HAP-1 (cell line): ENCODE results near the gene KCNA5.

Experiments
- DNase-seq, 2 experiments: peaks; one replicate each; pipeline ENCODE4 v3.0.0-alpha.2; 2016 to 2020; ENCODE audit warnings: low spot score in 2 of 2
- H3K27me3 ChIP-seq: fragments of 250-450 bp; sonication (Bioruptor Pico); 2 replicates; pipeline ENCODE4 v1.5.1; 2020; ENCODE audit warnings: low read depth, mild to moderate bottlenecking, moderate library complexity
- H3K36me3 ChIP-seq: fragments of 250-450 bp; sonication (Bioruptor Pico); replicated peaks from 2 replicates; pipeline ENCODE4 v1.5.1; 2020; ENCODE audit warnings: mild to moderate bottlenecking
- H3K4me1 ChIP-seq: fragments of 250-450 bp; sonication (Bioruptor Pico); 2 replicates; pipeline ENCODE4 v1.5.1; 2020; ENCODE audit warnings: mild to moderate bottlenecking
- H3K4me3 ChIP-seq: fragments of 250-450 bp; sonication (Bioruptor Pico); 2 replicates; pipeline ENCODE4 v1.5.1; 2020; ENCODE audit warnings: mild to moderate bottlenecking, moderate library complexity
- H3K9me3 ChIP-seq: fragments of 250-450 bp; sonication (Bioruptor Pico); 2 replicates; pipeline ENCODE4 v1.5.1; 2020; ENCODE audit warnings: mild to moderate bottlenecking, moderate library complexity
- in situ Hi-C: fragments of 300-500 bp; cut with MboI; formaldehyde crosslinking; loops from 3 replicates; pipeline ENCODE4 v1.14.3; 2020; ENCODE audit warnings: low sequenced_read_pairs, inconsistent platforms, mixed read lengths

Gene KCNA5

DNA sequence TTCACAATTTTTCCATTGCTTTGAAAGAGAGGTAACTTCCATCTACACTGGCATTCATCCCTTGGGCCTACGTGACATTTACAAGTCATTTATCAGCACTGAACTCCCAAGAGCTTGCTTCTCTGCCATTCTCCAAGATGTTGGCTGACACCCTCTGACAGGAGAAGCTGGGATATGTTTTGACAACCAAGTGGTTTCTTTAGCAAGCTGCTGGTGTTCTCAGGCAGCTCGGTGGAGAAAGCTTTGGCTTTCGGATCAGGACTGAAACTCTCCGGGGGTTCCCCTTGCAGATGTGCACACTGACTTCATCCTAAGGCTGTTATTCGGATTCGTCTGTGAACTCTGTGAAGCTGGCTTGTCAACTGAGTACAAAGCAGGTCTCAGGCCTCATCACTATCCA, 15.7 kb downstream of the KCNA5 start:
- no peaks in the 10 kb centered on the region for H3K4me1 ChIP-seq
- H3K4me3 ChIP-seq = no peak overlapping the region
- no peak for DNase-seq
- H3K36me3 ChIP-seq = no peaks in the 10 kb centered on the region
- H3K9me3 ChIP-seq = no peaks in the 10 kb centered on the region
- in situ Hi-C loops = no loop called here
- 0 out of 2 replicates have a peak, but pooled peaks cover 4% of the 10 kb centered on the region for H3K27me3 ChIP-seq

DNA sequence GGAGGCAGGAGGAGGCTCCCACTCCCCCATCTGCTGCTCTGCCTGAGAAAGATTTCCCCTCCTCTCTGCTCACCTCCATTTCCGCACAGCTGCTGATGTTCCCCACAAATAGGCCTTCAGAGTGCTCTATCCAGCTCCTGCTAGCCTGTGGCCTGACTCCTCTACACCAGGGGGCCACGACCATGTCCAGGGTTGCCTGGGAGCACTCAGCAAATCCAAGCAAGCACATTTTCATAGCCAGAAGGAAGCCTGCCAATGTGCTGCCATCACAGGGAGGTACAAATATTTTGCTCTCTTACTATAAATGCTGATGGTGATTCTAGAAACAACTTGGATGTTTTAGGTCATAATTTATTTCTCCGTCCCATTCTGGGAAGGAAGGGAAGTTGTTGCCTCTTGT, 17.3 kb downstream of the KCNA5 start:
- H3K9me3 ChIP-seq = no peaks in the 10 kb centered on the region
- H3K27me3 ChIP-seq = 0 out of 2 replicates have a peak, but pooled peaks cover 4% of the 10 kb centered on the region
- in situ Hi-C loops = no loop called here
- no peak for DNase-seq
- H3K36me3 ChIP-seq = no peaks in the 10 kb centered on the region
- H3K4me1 ChIP-seq = no peaks in the 10 kb centered on the region
- no peak overlapping the region for H3K4me3 ChIP-seq

DNA sequence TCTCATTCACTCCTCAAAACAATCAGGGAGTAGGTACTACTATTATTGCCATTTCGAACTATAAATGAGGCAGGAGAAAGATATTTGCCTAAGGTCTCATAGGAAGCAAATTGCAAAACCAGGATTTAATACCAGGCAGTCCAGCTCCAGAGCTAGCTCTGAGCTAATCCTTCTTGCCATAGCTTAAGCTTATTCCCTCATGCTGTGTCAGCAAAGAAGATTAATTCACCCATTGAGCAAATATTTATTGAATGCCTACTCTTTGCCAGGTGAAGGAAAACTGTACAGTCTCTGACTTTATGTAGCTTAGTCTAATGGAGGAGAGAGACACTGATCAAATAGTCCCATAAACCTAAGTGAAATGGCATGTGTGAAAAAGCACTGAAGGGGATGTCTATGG, 19.5 kb downstream of the KCNA5 start:
- H3K4me3 ChIP-seq = no peak overlapping the region
- no peaks in the 10 kb centered on the region for H3K36me3 ChIP-seq
- no peaks in the 10 kb centered on the region for H3K4me1 ChIP-seq
- 0 out of 2 replicates have a peak, but pooled peaks cover 4% of the 10 kb centered on the region for H3K27me3 ChIP-seq
- H3K9me3 ChIP-seq = no peaks in the 10 kb centered on the region
- DNase-seq = no peak
- in situ Hi-C loops = no loop called here

DNA sequence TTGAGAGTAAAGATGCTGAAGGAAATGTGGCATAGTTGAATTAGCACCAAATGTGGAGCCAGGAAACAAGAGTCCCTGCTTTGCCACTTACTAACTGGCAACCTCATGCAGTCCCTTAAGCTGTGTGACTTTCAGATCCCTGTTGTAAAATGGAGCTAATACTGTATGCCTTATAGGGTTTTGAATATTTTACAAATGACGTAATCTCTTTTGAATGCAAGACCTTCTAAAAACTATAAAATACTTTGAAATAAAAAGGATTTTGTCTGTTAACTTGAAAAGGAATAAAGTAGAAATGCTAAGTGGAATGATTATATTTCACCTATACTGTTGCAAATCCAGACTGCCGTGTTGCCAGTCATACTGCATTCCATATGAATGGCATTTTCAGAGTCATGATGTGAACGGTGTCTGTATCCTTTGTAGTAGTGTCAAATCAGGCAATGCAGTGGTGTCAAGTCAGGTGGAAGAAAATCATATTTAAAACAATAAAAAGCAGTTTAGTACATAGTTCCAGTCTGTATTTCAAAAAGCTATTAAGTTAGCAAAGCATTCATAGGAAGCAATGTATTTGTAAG, 21.3 kb downstream of the KCNA5 start:
- DNase-seq = peak in 1 of 2 experiments; percentile 5
- 0 out of 2 replicates have a peak, but pooled peaks cover 4% of the 10 kb centered on the region for H3K27me3 ChIP-seq

DNA sequence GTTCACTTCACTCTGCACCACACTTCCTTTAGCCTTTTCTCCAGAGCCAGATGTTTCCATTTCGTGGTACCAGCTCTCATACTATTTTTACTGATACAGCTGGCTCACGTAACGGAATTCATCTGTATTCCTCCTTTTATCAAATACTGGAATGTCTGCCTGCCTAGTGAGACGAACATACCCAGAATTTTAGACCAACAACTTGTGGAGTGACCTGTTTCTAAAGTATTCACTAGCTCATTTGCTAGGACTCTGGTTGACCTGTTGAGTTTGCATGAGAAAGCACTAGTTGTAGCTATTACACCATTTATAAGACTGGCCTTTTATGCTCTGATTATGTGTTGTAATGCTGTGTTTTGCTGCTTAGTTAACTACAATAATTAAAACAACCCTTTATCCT, 22.6 kb downstream of the KCNA5 start:
- H3K36me3 ChIP-seq = no peaks in the 10 kb centered on the region
- DNase-seq = no peak
- H3K4me1 ChIP-seq = no peaks in the 10 kb centered on the region; the same call in 1 of the 2 replicates
- no peak overlapping the region for H3K4me3 ChIP-seq
- in situ Hi-C loops = no loop called here
- 0 out of 2 replicates have a peak, but pooled peaks cover 4% of the 10 kb centered on the region for H3K27me3 ChIP-seq
- no peaks in the 10 kb centered on the region for H3K9me3 ChIP-seq

More for the DNA sequence above, 21.3 kb downstream of the KCNA5 start:
- no peaks in the 10 kb centered on the region; the same call in 1 of the 2 replicates for H3K4me1 ChIP-seq
- H3K36me3 ChIP-seq = no peaks in the 10 kb centered on the region
- H3K9me3 ChIP-seq = no peaks in the 10 kb centered on the region
- in situ Hi-C loops = no loop called here
- no peak overlapping the region for H3K4me3 ChIP-seq

DNA sequence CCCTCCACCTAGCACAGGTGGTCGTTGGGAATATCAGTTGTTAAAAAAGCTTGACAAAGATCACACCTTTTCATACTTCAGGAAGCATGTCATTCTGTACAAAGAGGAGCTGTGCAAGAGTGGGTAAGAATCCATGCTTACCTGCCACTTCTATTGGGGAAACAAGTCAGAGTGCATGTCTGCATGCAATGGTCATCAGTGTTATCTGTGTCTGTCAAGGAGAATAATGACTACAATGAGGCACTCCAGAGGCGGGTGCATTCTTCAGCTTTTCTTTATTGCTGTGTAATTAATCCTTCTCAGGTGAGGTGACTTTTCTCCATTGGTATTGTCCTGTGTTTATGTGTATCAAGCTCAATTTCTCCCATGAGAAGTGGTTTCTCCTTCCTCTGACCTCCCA, 24.4 kb downstream of the KCNA5 start:
- in situ Hi-C loops = no loop called here

DNA sequence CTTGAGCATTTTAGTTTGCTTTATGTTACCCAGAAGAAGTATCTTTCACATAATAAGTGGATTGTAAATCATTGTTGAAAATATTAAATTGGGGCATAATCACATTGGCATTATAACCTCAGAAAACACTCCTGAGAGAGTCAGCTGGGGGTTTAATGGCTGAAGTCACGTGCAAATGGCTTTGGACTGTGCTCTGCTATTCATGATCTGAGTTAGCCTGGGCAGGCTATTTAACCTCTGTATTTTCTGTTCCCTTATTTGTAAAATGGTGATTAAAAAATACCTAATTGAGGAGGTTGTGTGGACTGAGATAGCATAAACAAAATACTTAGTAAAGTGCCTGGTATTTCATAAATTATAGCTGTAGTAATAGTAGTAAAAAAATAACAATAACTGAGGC, 24.9 kb downstream of the KCNA5 start:
- DNase-seq = no peak
- no peaks in the 10 kb centered on the region for H3K9me3 ChIP-seq
- in situ Hi-C loops = no loop called here
- no peaks in the 10 kb centered on the region; the same call in 1 of the 2 replicates for H3K4me1 ChIP-seq
- no peak overlapping the region for H3K4me3 ChIP-seq
- no peaks in the 10 kb centered on the region for H3K27me3 ChIP-seq
- H3K36me3 ChIP-seq = no peaks in the 10 kb centered on the region

More for the DNA sequence above, 24.4 kb downstream of the KCNA5 start:
- H3K36me3 ChIP-seq = no peaks in the 10 kb centered on the region
- no peaks in the 10 kb centered on the region for H3K9me3 ChIP-seq
- DNase-seq = no peak
- no peaks in the 10 kb centered on the region; the same call in 1 of the 2 replicates for H3K4me1 ChIP-seq
- H3K27me3 ChIP-seq = no peaks in the 10 kb centered on the region
- H3K4me3 ChIP-seq = no peak overlapping the region

DNA sequence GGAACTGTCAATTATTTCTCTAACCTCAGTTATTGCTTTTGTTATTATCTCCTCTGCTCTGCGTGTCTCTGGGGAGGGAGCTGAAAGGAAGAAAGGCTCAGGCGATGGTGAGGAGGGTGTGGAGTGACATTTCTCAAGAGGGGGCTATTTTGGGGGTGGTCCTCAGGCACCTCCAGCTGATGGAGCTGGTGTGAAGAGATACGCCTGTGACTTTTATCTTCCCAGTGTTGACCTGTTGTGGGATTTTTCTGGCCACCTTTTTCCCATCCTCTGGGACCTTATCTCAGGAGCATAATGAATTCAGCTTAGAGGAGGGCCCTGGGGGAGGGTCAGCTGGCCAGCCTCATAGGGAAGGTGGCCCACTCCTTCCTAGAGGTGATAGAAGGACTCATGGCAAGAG, 26.4 kb downstream of the KCNA5 start:
- H3K27me3 ChIP-seq = no peaks in the 10 kb centered on the region
- no peaks in the 10 kb centered on the region for H3K9me3 ChIP-seq
- DNase-seq = no peak
- H3K4me1 ChIP-seq = peaks cover 2% of the 10 kb centered on the region; the same call in 1 of the 2 replicates
- no peaks in the 10 kb centered on the region for H3K36me3 ChIP-seq
- H3K4me3 ChIP-seq = no peak overlapping the region
- in situ Hi-C loops = no loop called here

DNA sequence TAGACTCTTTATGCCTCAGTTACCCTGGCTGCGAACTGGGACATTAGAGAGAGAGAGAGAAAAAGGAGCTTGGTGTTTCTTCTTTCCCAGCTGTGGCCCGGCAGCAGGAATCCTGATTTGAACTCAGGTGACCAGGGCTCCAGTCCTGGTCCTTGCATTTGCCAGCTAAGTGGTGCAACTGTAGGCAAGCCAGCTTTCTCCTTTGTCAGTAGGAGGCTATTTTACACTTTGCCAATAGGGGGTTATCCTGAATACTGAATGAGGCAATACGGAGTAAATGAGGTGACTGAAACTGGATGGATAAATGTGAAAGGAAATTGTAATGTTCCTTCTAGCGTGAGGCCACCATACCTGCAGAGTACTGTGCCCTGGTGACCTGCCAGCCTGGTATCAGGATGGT, 27.8 kb downstream of the KCNA5 start:
- no peak for DNase-seq
- in situ Hi-C loops = no loop called here

DNA sequence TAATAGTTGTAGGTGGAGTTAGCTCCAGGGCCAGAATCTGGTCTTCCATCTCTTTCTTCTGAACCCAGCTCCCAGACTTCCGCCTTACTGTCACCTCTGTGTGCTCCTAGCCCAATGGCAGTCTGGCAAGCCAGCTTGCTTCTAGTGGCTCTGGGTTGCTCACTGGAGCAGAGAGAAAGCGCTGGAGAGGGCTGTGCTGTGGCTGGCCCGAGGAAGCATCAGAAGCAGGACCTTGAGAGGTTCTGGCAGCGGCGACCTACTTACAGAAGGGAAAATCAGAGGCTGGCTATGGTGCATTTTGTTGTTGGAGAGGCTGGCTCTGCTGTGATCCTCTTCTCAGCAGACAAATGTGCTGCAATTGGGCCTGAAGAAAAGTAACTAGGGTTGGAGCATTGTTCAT, 28.6 kb downstream of the KCNA5 start:
- Histone ChIP-seq H3K4me1 (peaks cover 2% of the 10 kb centered on the region; the same call in 1 of the 2 replicates), H3K9me3 (no peaks in the 10 kb centered on the region), H3K36me3 (no peaks in the 10 kb centered on the region), H3K4me3 (no peak overlapping the region), H3K27me3 (no peaks in the 10 kb centered on the region)
- DNase-seq = no peak
- in situ Hi-C loops = no loop called here

More for the DNA sequence above, 27.8 kb downstream of the KCNA5 start:
- no peaks in the 10 kb centered on the region for H3K36me3 ChIP-seq
- no peaks in the 10 kb centered on the region for H3K9me3 ChIP-seq
- H3K4me3 ChIP-seq = no peak overlapping the region
- H3K27me3 ChIP-seq = no peaks in the 10 kb centered on the region
- H3K4me1 ChIP-seq = peaks cover 2% of the 10 kb centered on the region; the same call in 1 of the 2 replicates

DNA sequence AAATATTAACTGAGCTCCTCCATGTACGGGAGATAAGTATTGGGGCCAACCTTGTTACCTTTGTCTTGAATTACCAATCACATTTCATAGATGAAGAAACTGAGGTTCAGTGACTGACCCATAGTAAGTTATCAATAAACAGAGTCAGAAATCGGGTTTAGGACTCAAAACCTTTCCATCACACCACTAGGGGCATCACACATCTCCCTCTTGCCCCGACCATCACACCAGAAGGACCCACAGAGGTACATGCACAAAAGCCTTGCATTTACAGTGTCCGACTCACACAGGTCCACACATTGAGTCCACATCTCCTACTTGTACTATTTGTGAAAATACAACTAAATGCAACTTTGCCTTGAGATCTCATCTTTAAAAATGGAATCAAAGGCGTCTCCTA, 29.4 kb downstream of the KCNA5 start:
- DNase-seq = no peak
- no peaks in the 10 kb centered on the region for H3K9me3 ChIP-seq
- H3K36me3 ChIP-seq = no peaks in the 10 kb centered on the region
- no peaks in the 10 kb centered on the region for H3K27me3 ChIP-seq
- in situ Hi-C loops = no loop called here
- no peak overlapping the region for H3K4me3 ChIP-seq
- H3K4me1 ChIP-seq = peaks cover 2% of the 10 kb centered on the region; the same call in 1 of the 2 replicates

DNA sequence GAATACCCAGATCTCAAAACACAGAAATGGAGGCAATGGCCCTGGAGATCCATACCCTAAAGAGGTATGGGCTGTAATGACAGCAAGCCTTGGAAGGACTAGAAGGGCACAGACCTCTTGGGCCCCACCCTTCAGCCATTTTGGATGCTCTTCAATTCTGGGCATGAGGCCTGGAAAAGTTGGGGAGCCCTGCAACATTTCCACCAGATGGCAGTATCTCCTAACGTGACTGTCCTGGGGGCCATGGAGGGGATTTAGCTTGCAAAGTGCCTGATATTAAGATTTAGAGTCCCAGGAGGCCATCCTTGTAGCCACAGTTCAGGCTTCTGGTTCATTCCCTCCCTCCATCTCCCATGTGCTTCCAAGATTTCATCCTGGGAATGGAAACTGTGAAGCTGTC, 30.2 kb downstream of the KCNA5 start:
- no peaks in the 10 kb centered on the region for H3K27me3 ChIP-seq
- in situ Hi-C loops = no loop called here
- H3K4me3 ChIP-seq = no peak overlapping the region
- no peaks in the 10 kb centered on the region for H3K9me3 ChIP-seq
- peaks cover 2% of the 10 kb centered on the region; the same call in 1 of the 2 replicates for H3K4me1 ChIP-seq
- H3K36me3 ChIP-seq = no peaks in the 10 kb centered on the region
- no peak for DNase-seq

DNA sequence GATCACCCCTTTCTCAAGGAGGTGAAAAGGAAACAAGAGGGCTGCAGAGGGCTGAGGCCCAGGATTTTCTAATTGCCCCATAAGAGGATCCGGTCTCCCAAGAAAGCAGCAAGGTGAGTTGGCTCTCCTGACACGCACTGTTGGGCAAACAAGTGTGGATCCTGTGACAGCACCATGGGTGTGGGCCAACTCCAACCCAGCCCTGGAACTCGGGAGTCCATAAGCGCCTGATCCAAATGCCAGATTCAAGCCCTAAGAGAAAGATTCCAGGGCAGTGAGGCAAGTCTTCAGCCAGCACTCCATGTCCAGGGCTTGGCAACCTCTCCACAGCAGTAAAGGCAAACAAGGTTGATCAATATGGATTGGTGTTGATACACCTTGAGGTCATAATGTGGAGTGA, 33.1 kb downstream of the KCNA5 start:
- no peaks in the 10 kb centered on the region for H3K36me3 ChIP-seq
- in situ Hi-C loops = no loop called here
- DNase-seq = no peak
- H3K4me1 ChIP-seq = 0 out of 2 replicates have a peak, but pooled peaks cover 2% of the 10 kb centered on the region
- H3K4me3 ChIP-seq = no peak overlapping the region
- H3K9me3 ChIP-seq = no peaks in the 10 kb centered on the region
- H3K27me3 ChIP-seq = no peaks in the 10 kb centered on the region; the same call in 1 of the 2 replicates

DNA sequence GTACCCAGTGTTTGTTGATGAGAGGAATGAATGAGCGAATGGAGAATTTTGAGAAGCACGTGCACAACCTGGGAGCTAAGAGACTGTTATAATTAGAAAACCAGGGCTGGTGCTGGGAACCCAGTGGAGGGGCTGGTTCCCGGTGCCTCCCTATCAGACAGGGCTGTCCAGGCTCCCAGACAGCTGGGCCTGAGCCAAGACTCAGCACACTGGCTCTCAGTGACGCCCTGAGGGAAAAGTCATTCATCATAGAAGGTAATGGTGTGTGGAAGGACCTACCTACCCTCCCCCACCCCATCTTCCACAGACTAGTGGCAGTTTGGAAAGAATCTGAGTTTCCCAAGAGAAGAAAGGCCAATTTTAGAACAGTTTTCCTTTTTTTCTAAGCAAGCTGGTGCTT, 34.7 kb downstream of the KCNA5 start:
- Histone ChIP-seq H3K27me3 (peaks cover 6% of the 10 kb centered on the region; the same call in 1 of the 2 replicates), H3K4me3 (no peak overlapping the region), H3K4me1 (0 out of 2 replicates have a peak, but pooled peaks cover 2% of the 10 kb centered on the region), H3K9me3 (no peaks in the 10 kb centered on the region), H3K36me3 (no peaks in the 10 kb centered on the region)
- in situ Hi-C loops = no loop called here
- DNase-seq = no peak
